Astrocyte (in vitro differentiated cells and primary cell): ENCODE results near the gene RPL27A.

Source experiments
- EZH2 ChIP-seq: IDR thresholded peaks from 2 replicates; pipeline ENCODE4 v1.6.1; 2012; ENCODE audit warnings: mild to moderate bottlenecking, low read length, inconsistent platforms; ENCODE audit not compliant: insufficient read depth
- TF ChIP-seq, protein P1 (sequence below): IDR thresholded peaks from 2 replicates; pipeline ENCODE4 v1.5.1; 2011; ENCODE audit warnings: low read depth, mild to moderate bottlenecking, inconsistent platforms, low read length, moderate library complexity; ENCODE audit not compliant: insufficient read depth

DNA sequence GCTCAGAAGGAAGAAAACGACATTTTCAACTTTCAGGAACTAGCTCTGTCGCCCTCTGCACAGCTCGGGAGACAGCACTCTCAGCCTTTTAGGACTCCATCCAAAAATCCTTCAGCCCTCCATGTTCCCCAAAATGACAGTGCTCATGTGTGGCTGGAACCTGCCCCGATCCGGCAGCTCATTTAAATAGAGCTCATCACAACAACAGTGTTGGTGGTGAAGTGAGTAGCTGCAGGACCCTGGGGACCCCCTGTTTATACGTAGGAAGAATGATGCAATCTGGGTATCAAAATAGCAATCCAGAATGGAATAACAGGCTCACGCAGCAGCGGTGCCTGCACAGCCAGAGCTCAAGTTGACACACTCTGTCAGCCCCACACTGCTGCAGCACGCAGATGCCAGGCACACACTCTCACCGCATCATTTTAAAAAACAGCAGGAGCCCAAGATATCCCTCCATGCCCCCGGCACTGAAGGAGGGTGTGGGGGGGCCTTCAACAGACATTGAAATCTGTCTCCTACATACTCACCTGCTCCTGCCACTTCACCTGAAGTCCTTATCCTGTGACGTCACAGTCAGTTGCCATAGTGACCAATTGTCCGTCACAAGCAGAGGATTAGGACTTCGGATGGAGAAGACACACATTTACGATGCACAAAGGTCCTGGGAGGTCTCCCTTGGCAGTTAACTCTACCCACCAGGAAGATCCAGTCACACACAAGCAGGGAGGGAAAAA, 24.1 kb upstream of the RPL27A start:
- TF ChIP-seq, protein P1, sequence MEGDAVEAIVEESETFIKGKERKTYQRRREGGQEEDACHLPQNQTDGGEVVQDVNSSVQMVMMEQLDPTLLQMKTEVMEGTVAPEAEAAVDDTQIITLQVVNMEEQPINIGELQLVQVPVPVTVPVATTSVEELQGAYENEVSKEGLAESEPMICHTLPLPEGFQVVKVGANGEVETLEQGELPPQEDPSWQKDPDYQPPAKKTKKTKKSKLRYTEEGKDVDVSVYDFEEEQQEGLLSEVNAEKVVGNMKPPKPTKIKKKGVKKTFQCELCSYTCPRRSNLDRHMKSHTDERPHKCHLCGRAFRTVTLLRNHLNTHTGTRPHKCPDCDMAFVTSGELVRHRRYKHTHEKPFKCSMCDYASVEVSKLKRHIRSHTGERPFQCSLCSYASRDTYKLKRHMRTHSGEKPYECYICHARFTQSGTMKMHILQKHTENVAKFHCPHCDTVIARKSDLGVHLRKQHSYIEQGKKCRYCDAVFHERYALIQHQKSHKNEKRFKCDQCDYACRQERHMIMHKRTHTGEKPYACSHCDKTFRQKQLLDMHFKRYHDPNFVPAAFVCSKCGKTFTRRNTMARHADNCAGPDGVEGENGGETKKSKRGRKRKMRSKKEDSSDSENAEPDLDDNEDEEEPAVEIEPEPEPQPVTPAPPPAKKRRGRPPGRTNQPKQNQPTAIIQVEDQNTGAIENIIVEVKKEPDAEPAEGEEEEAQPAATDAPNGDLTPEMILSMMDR: no peak
- no peak for TF ChIP-seq EZH2
